HEK293T (cell line): ENCODE results near the gene ELP2.
A peak's percentile ranks its signal among the peaks of the same experiment; 100 is the strongest.

Experiments
- CTCF ChIA-PET: fragments of 350-600 bp; formaldehyde crosslinking; extraction: SDS; loops from one replicate; lab custom pipeline; 2021; ENCODE audit warnings: antibody characterized with exemption, inconsistent platforms; lab: Yijun Ruan, JAX
- POLR2A ChIA-PET: fragments of 350-600 bp; formaldehyde crosslinking; extraction: SDS; loops from one replicate; lab custom pipeline; 2020; ENCODE audit warnings: antibody characterized with exemption, inconsistent platforms; lab: Yijun Ruan, JAX
- DNase-seq: peaks from one replicate; pipeline ENCODE4 v3.0.0; 2012; ENCODE audit warnings: mixed read lengths; ENCODE audit errors: extremely low spot score
- ARNT ChIP-seq: fragments of 450-650 bp; IDR thresholded peaks from 2 replicates; pipeline ENCODE4 v1.6.1; 2017; ENCODE audit warnings: mild to moderate bottlenecking
- BHLHE40 ChIP-seq: fragments of 450-650 bp; IDR thresholded peaks from 2 replicates; pipeline ENCODE4 v1.6.1; 2016; ENCODE audit warnings: mild to moderate bottlenecking, moderate library complexity, borderline replicate concordance
- CTBP1 ChIP-seq: fragments of 450-650 bp; IDR thresholded peaks from 2 replicates; pipeline ENCODE4 v1.6.1; 2016; ENCODE audit warnings: borderline replicate concordance
- ELF4 ChIP-seq: fragments of 450-650 bp; IDR thresholded peaks from 2 replicates; pipeline ENCODE4 v1.6.1; 2017; ENCODE audit warnings: antibody characterized with exemption
- FOXA1 ChIP-seq: fragments of 450-650 bp; IDR thresholded peaks from 2 replicates; pipeline ENCODE4 v1.6.1; 2016; ENCODE audit warnings: mild to moderate bottlenecking
- FOXK2 ChIP-seq: fragments of 450-650 bp; IDR thresholded peaks from 2 replicates; pipeline ENCODE4 v1.6.1; 2016; ENCODE audit warnings: mild to moderate bottlenecking
- FOXM1 ChIP-seq: fragments of 450-650 bp; IDR thresholded peaks from 2 replicates; pipeline ENCODE4 v1.6.1; 2017; ENCODE audit warnings: mild to moderate bottlenecking, borderline replicate concordance
- L3MBTL2 ChIP-seq: fragments of 450-650 bp; conservative IDR thresholded peaks from 2 replicates; pipeline ENCODE4 v1.6.1; 2016; ENCODE audit warnings: mild to moderate bottlenecking
- LEF1 ChIP-seq: fragments of 450-650 bp; IDR thresholded peaks from 2 replicates; pipeline ENCODE4 v1.6.1; 2017; ENCODE audit warnings: mild to moderate bottlenecking, borderline replicate concordance
- NFRKB ChIP-seq: fragments of 450-650 bp; IDR thresholded peaks from 2 replicates; pipeline ENCODE4 v1.6.1; 2016; ENCODE audit warnings: mild to moderate bottlenecking, moderate library complexity
- PKNOX1 ChIP-seq: fragments of 450-650 bp; IDR thresholded peaks from 2 replicates; pipeline ENCODE4 v1.6.1; 2016
- SP1 ChIP-seq: fragments of 450-650 bp; IDR thresholded peaks from 2 replicates; pipeline ENCODE4 v1.6.1; 2017
- SUZ12 ChIP-seq: fragments of 450-650 bp; IDR thresholded peaks from 2 replicates; pipeline ENCODE4 v1.6.1; 2016; ENCODE audit warnings: mild to moderate bottlenecking
- TARDBP ChIP-seq: fragments of 450-650 bp; IDR thresholded peaks from 2 replicates; pipeline ENCODE4 v1.6.1; 2016
- ZNF384 ChIP-seq: fragments of 450-650 bp; IDR thresholded peaks from 2 replicates; pipeline ENCODE4 v1.6.1; 2016

The ELP2 gene

GRCh38 chr18:36195427-36196122 is 65.9 kb downstream of the ELP2 start:
- no peak for TF ChIP-seq FOXA1
- TF ChIP-seq CTBP1: no peak
- TF ChIP-seq SUZ12: no peak
- TF ChIP-seq NFRKB: no peak
- TF ChIP-seq TARDBP: no peak
- TF ChIP-seq LEF1: no peak
- TF ChIP-seq BHLHE40: no peak
- ChIA-PET CTCF (interaction anchor here (0.9 to 1.0 kb wide), 2 partner anchors 89 to 100 kb away, joined by 3 read pairs; no protein-coding TSS in a partner anchor), POLR2A (no interaction called here)
- DNase-seq: peak; percentile 7

- CTCF ChIA-PET: interaction anchor here (1.0 kb wide), 1 partner anchor 88 kb away, joined by 3 read pairs; no protein-coding TSS in a partner anchor
- POLR2A ChIA-PET: interaction anchor here (1.0 to 1.1 kb wide), 2 partner anchors 8 to 9 kb away, joined by 3 to 4 read pairs; partner anchors contain the start of gene MOCOS
- DNase-seq: no peak
- no peak for TF ChIP-seq NFRKB
- no peak for TF ChIP-seq PKNOX1
- no peak for TF ChIP-seq BHLHE40
- TF ChIP-seq FOXM1: no peak
- no peak for TF ChIP-seq FOXA1
- no peak for TF ChIP-seq TARDBP
- TF ChIP-seq L3MBTL2: no peak
- no peak for TF ChIP-seq FOXK2
These were observed 66.7 kb downstream of the ELP2 start for GRCh38 chr18:36196238-36196995.

GRCh38 chr18:36197511-36198166 is 67.9 kb downstream of the ELP2 start:
- POLR2A ChIA-PET: interaction anchor here (1.0 to 1.1 kb wide), 2 partner anchors 9 to 10 kb away, joined by 3 to 4 read pairs; partner anchors contain the start of gene MOCOS
- CTCF ChIA-PET: no interaction called here
- TF ChIP-seq PKNOX1: no peak
- no peak for DNase-seq

- TF ChIP-seq FOXM1 (no peak), LEF1 (no peak), FOXA1 (no peak), FOXK2 (no peak), ARNT (no peak), PKNOX1 (no peak), TARDBP (no peak)
- ChIA-PET CTCF (interaction anchor here (0.6 kb wide), 1 partner anchor 1046 kb away, joined by 3 read pairs; no protein-coding TSS in a partner anchor), POLR2A (no interaction called here)
- no peak for DNase-seq
These were observed 70.1 kb downstream of the ELP2 start for GRCh38 chr18:36199691-36200295.

GRCh38 chr18:36200354-36200771 is 70.7 kb downstream of the ELP2 start:
- TF ChIP-seq SUZ12 (no peak), NFRKB (no peak)
- ChIA-PET CTCF (interaction anchor here (0.6 kb wide), 1 partner anchor 1046 kb away, joined by 3 read pairs; no protein-coding TSS in a partner anchor), POLR2A (no interaction called here)
- no peak for DNase-seq

- TF ChIP-seq SUZ12: no peak
- TF ChIP-seq FOXK2: no peak
- no peak for TF ChIP-seq FOXM1
- no peak for TF ChIP-seq NFRKB
- TF ChIP-seq CTBP1: no peak
- TF ChIP-seq SP1: no peak
- TF ChIP-seq ZNF384: no peak
- TF ChIP-seq ARNT: no peak
- no peak for TF ChIP-seq PKNOX1
- TF ChIP-seq FOXA1: no peak
- TF ChIP-seq ELF4: no peak
- CTCF ChIA-PET: interaction anchor here (0.7 kb wide), 1 partner anchor 274 kb away, joined by 4 read pairs; no protein-coding TSS in a partner anchor
- no peak for DNase-seq
- POLR2A ChIA-PET: no interaction called here
These were observed 72.1 kb downstream of the ELP2 start for GRCh38 chr18:36201765-36202164.
